ENCODE measurements around the gene KMT2B. TPM values are rescaled to one million over a fixed set of nuclear protein-coding genes. Genes with fewer than 3 reads are reported as not detected.
"Not testable (repeated sequence)": the region's sequence is repeated elsewhere in the genome, so short reads cannot be mapped to it uniquely, and the experiment has no call there.

The KMT2B gene
- total and polyA plus RNA-seq, 4 donors: 8.2 to 42.2 (median 28.5) TPM

- Histone ChIP-seq H3K27ac (ENCODE audit: low read depth, low read length) (peak overlapping the region; percentile 25), H3K4me3 (ENCODE audit: low read depth, low read length) (peak overlapping the region; percentile 65), H3K9me3 (ENCODE audit: control insufficient read depth, insufficient read depth, low read length) (no peaks in the 10 kb centered on the region), H3K27me3 (ENCODE audit: control insufficient read depth, insufficient read depth, low read length) (no peaks in the 10 kb centered on the region), H3K36me3 (ENCODE audit: control insufficient read depth, insufficient read depth, low read length) (peaks cover 53% of the 10 kb centered on the region), H3K4me1 (ENCODE audit: control insufficient read depth, insufficient read depth, low read length) (peaks cover 42% of the 10 kb centered on the region)
- peak in 2 of 6 donors; percentile 12 to 39 for DNase-seq (ENCODE audit: low read depth in 4 of 6, low spot score in 6 of 6)
- 1% methylated on average over 42 of the region's 42 CpGs for WGBS (ENCODE audit: insufficient coverage)
Measured at GRCh38 chr19:35718345-35719041, 690 bp downstream of the KMT2B start.

- 91% methylated on average over 21 of the region's 32 CpGs for WGBS (ENCODE audit: insufficient coverage)
- no peak overlapping the region for H3K4me3 ChIP-seq (ENCODE audit: low read depth, low read length)
- H3K27me3 ChIP-seq (ENCODE audit: control insufficient read depth, insufficient read depth, low read length): no peaks in the 10 kb centered on the region
- no peaks in the 10 kb centered on the region for H3K9me3 ChIP-seq (ENCODE audit: control insufficient read depth, insufficient read depth, low read length)
- DNase-seq (ENCODE audit: low read depth in 4 of 6, low spot score in 6 of 6): no peak
- peaks cover 40% of the 10 kb centered on the region for H3K4me1 ChIP-seq (ENCODE audit: control insufficient read depth, insufficient read depth, low read length)
- H3K27ac ChIP-seq (ENCODE audit: low read depth, low read length): no peak overlapping the region
- peaks cover 63% of the 10 kb centered on the region for H3K36me3 ChIP-seq (ENCODE audit: control insufficient read depth, insufficient read depth, low read length)
Measured at GRCh38 chr19:35719402-35720162, 1.8 kb downstream of the KMT2B start.

GRCh38 chr19:35720163-35720524 is 2.3 kb downstream of the KMT2B start:
- no peak for DNase-seq (ENCODE audit: low read depth in 4 of 6, low spot score in 6 of 6)
- H3K9me3 ChIP-seq (ENCODE audit: control insufficient read depth, insufficient read depth, low read length): no peaks in the 10 kb centered on the region
- no peak overlapping the region for H3K4me3 ChIP-seq (ENCODE audit: low read depth, low read length)
- peaks cover 35% of the 10 kb centered on the region for H3K4me1 ChIP-seq (ENCODE audit: control insufficient read depth, insufficient read depth, low read length)
- H3K36me3 ChIP-seq (ENCODE audit: control insufficient read depth, insufficient read depth, low read length): peaks cover 65% of the 10 kb centered on the region
- 94% methylated on average over 9 of the region's 9 CpGs for WGBS (ENCODE audit: insufficient coverage)
- H3K27me3 ChIP-seq (ENCODE audit: control insufficient read depth, insufficient read depth, low read length): no peaks in the 10 kb centered on the region
- no peak overlapping the region for H3K27ac ChIP-seq (ENCODE audit: low read depth, low read length)

GRCh38 chr19:35720648-35721047 is 2.8 kb downstream of the KMT2B start:
- DNase-seq (ENCODE audit: low read depth in 4 of 6, low spot score in 6 of 6): no peak
- no peaks in the 10 kb centered on the region for H3K27me3 ChIP-seq (ENCODE audit: control insufficient read depth, insufficient read depth, low read length)
- H3K4me1 ChIP-seq (ENCODE audit: control insufficient read depth, insufficient read depth, low read length): peaks cover 30% of the 10 kb centered on the region
- no peak overlapping the region for H3K27ac ChIP-seq (ENCODE audit: low read depth, low read length)
- H3K9me3 ChIP-seq (ENCODE audit: control insufficient read depth, insufficient read depth, low read length): no peaks in the 10 kb centered on the region
- 89% methylated on average over 15 of the region's 17 CpGs for WGBS (ENCODE audit: insufficient coverage)
- H3K36me3 ChIP-seq (ENCODE audit: control insufficient read depth, insufficient read depth, low read length): peaks cover 66% of the 10 kb centered on the region
- no peak overlapping the region for H3K4me3 ChIP-seq (ENCODE audit: low read depth, low read length)

GRCh38 chr19:35721374-35721773 is 3.6 kb downstream of the KMT2B start:
- Histone ChIP-seq H3K36me3 (ENCODE audit: control insufficient read depth, insufficient read depth, low read length) (peaks cover 73% of the 10 kb centered on the region), H3K27ac (ENCODE audit: low read depth, low read length) (no peak overlapping the region), H3K9me3 (ENCODE audit: control insufficient read depth, insufficient read depth, low read length) (no peaks in the 10 kb centered on the region), H3K4me3 (ENCODE audit: low read depth, low read length) (no peak overlapping the region), H3K4me1 (ENCODE audit: control insufficient read depth, insufficient read depth, low read length) (peaks cover 22% of the 10 kb centered on the region), H3K27me3 (ENCODE audit: control insufficient read depth, insufficient read depth, low read length) (no peaks in the 10 kb centered on the region)
- no peak for DNase-seq (ENCODE audit: low read depth in 4 of 6, low spot score in 6 of 6)
- WGBS (ENCODE audit: insufficient coverage): 96% methylated on average over 15 of the region's 16 CpGs

- no peak for DNase-seq (ENCODE audit: low read depth in 4 of 6, low spot score in 6 of 6)
- peaks cover 83% of the 10 kb centered on the region for H3K36me3 ChIP-seq (ENCODE audit: control insufficient read depth, insufficient read depth, low read length)
- peaks cover 16% of the 10 kb centered on the region for H3K4me1 ChIP-seq (ENCODE audit: control insufficient read depth, insufficient read depth, low read length)
- H3K4me3 ChIP-seq (ENCODE audit: low read depth, low read length): no peak overlapping the region
- WGBS (ENCODE audit: insufficient coverage): 96% methylated on average over 13 of the region's 14 CpGs
- no peaks in the 10 kb centered on the region for H3K27me3 ChIP-seq (ENCODE audit: control insufficient read depth, insufficient read depth, low read length)
- H3K9me3 ChIP-seq (ENCODE audit: control insufficient read depth, insufficient read depth, low read length): no peaks in the 10 kb centered on the region
- H3K27ac ChIP-seq (ENCODE audit: low read depth, low read length): no peak overlapping the region
Measured at GRCh38 chr19:35722461-35722860, 4.7 kb downstream of the KMT2B start.

GRCh38 chr19:35722897-35723296 is 5.1 kb downstream of the KMT2B start:
- H3K27me3 ChIP-seq (ENCODE audit: control insufficient read depth, insufficient read depth, low read length): no peaks in the 10 kb centered on the region
- no peak overlapping the region for H3K4me3 ChIP-seq (ENCODE audit: low read depth, low read length)
- WGBS (ENCODE audit: insufficient coverage): 100% methylated on average over 7 of the region's 16 CpGs
- peaks cover 16% of the 10 kb centered on the region for H3K4me1 ChIP-seq (ENCODE audit: control insufficient read depth, insufficient read depth, low read length)
- no peak for DNase-seq (ENCODE audit: low read depth in 4 of 6, low spot score in 6 of 6)
- no peaks in the 10 kb centered on the region for H3K9me3 ChIP-seq (ENCODE audit: control insufficient read depth, insufficient read depth, low read length)
- no peak overlapping the region for H3K27ac ChIP-seq (ENCODE audit: low read depth, low read length)
- peaks cover 87% of the 10 kb centered on the region for H3K36me3 ChIP-seq (ENCODE audit: control insufficient read depth, insufficient read depth, low read length)

GRCh38 chr19:35723671-35724070 is 5.9 kb downstream of the KMT2B start:
- Histone ChIP-seq H3K27me3 (ENCODE audit: control insufficient read depth, insufficient read depth, low read length) (no peaks in the 10 kb centered on the region), H3K4me3 (ENCODE audit: low read depth, low read length) (no peak overlapping the region), H3K9me3 (ENCODE audit: control insufficient read depth, insufficient read depth, low read length) (no peaks in the 10 kb centered on the region), H3K4me1 (ENCODE audit: control insufficient read depth, insufficient read depth, low read length) (peaks cover 13% of the 10 kb centered on the region), H3K27ac (ENCODE audit: low read depth, low read length) (no peak overlapping the region), H3K36me3 (ENCODE audit: control insufficient read depth, insufficient read depth, low read length) (peaks cover 95% of the 10 kb centered on the region)
- 93% methylated on average over 24 of the region's 24 CpGs for WGBS (ENCODE audit: insufficient coverage)
- no peak for DNase-seq (ENCODE audit: low read depth in 4 of 6, low spot score in 6 of 6)

GRCh38 chr19:35724132-35724531 is 6.3 kb downstream of the KMT2B start:
- not testable (repeated sequence) for H3K4me1 ChIP-seq (ENCODE audit: control insufficient read depth, insufficient read depth, low read length); H3K4me3 ChIP-seq (ENCODE audit: low read depth, low read length); DNase-seq (ENCODE audit: low read depth in 4 of 6, low spot score in 6 of 6); H3K27ac ChIP-seq (ENCODE audit: low read depth, low read length); H3K9me3 ChIP-seq (ENCODE audit: control insufficient read depth, insufficient read depth, low read length); H3K27me3 ChIP-seq (ENCODE audit: control insufficient read depth, insufficient read depth, low read length)
- 97% methylated on average over 7 of the region's 7 CpGs for WGBS (ENCODE audit: insufficient coverage)
- H3K36me3 ChIP-seq (ENCODE audit: control insufficient read depth, insufficient read depth, low read length): peaks cover 98% of the 10 kb centered on the region

GRCh38 chr19:35724560-35724959 is 6.8 kb downstream of the KMT2B start:
- H3K9me3 ChIP-seq (ENCODE audit: control insufficient read depth, insufficient read depth, low read length): no peaks in the 10 kb centered on the region
- H3K36me3 ChIP-seq (ENCODE audit: control insufficient read depth, insufficient read depth, low read length): peaks cover 98% of the 10 kb centered on the region
- no peak overlapping the region for H3K4me3 ChIP-seq (ENCODE audit: low read depth, low read length)
- H3K27ac ChIP-seq (ENCODE audit: low read depth, low read length): no peak overlapping the region
- H3K4me1 ChIP-seq (ENCODE audit: control insufficient read depth, insufficient read depth, low read length): peaks cover 4% of the 10 kb centered on the region
- DNase-seq (ENCODE audit: low read depth in 4 of 6, low spot score in 6 of 6): no peak
- 96% methylated on average over 11 of the region's 12 CpGs for WGBS (ENCODE audit: insufficient coverage)
- no peaks in the 10 kb centered on the region for H3K27me3 ChIP-seq (ENCODE audit: control insufficient read depth, insufficient read depth, low read length)

All from spinal cord (tissue), 10 donors.